ENCODE data around the gene SRD5A3.
A peak's percentile ranks its signal among the peaks of the same experiment; 100 is the strongest.

SRD5A3 gene

GRCh38 chr4:55312489-55313101 is 33.4 kb upstream of the SRD5A3 start:
- H3K4me3 ChIP-seq (ENCODE audit: low read length): no peak overlapping the region
- TF ChIP-seq CTCF (IDR thresholded peaks at IDR 0.05; ENCODE audit: insufficient read depth, low read depth, low read length, missing control alignments): peak; percentile 91
- peak; percentile 68 for DNase-seq (ENCODE audit: low read depth)

GRCh38 chr4:55314141-55314820 is 31.8 kb upstream of the SRD5A3 start:
- DNase-seq (ENCODE audit: low read depth): no peak
- no peak for TF ChIP-seq CTCF (IDR thresholded peaks at IDR 0.05; ENCODE audit: insufficient read depth, low read depth, low read length, missing control alignments)
- no peak overlapping the region for H3K4me3 ChIP-seq (ENCODE audit: low read length)

- DNase-seq (ENCODE audit: low read depth): peak; percentile 32
- H3K4me3 ChIP-seq (ENCODE audit: low read length): no peak overlapping the region
- no peak for TF ChIP-seq CTCF (IDR thresholded peaks at IDR 0.05; ENCODE audit: insufficient read depth, low read depth, low read length, missing control alignments)
Observed at GRCh38 chr4:55318175-55319129, 27.6 kb upstream of the SRD5A3 start.

GRCh38 chr4:55321707-55322264 is 24.3 kb upstream of the SRD5A3 start:
- no peak overlapping the region for H3K4me3 ChIP-seq (ENCODE audit: low read length)
- peak; percentile 82 for DNase-seq (ENCODE audit: low read depth)
- peak; percentile 65 for TF ChIP-seq CTCF (IDR thresholded peaks at IDR 0.05; ENCODE audit: insufficient read depth, low read depth, low read length, missing control alignments)

- no peak for DNase-seq (ENCODE audit: low read depth)
- no peak overlapping the region for H3K4me3 ChIP-seq (ENCODE audit: low read length)
- no peak for TF ChIP-seq CTCF (IDR thresholded peaks at IDR 0.05; ENCODE audit: insufficient read depth, low read depth, low read length, missing control alignments)
Observed at GRCh38 chr4:55323375-55323774, 22.7 kb upstream of the SRD5A3 start.

GRCh38 chr4:55326629-55327028 is 19.4 kb upstream of the SRD5A3 start:
- DNase-seq (ENCODE audit: low read depth): no peak
- no peak overlapping the region for H3K4me3 ChIP-seq (ENCODE audit: low read length)
- TF ChIP-seq CTCF (IDR thresholded peaks at IDR 0.05; ENCODE audit: insufficient read depth, low read depth, low read length, missing control alignments): no peak

Measured in epithelial cell of esophagus (primary cell).